CD4-positive, CD25-positive, alpha-beta regulatory T cell (primary cell): Measurements from ENCODE around the gene TMEM17. TPM values are rescaled to one million over a fixed set of nuclear protein-coding genes. Genes with fewer than 3 reads are reported as not detected.

Experiments
- polyA plus RNA-seq, 4 donors: library from polyadenylated mRNA; unstranded; fragments of 300-500 nt; fragmentation: Illumina TruSeq; gene quantifications; one replicate each; pipeline ENCODE4 v1.2.3, GENCODE V29; 2021
- total RNA-seq: library from RNA; stranded (reverse); gene quantifications from one replicate; pipeline ENCODE4 v1.2.3, GENCODE V29; 2022

The TMEM17 gene
- total and polyA plus RNA-seq, 5 donors from 2014 or later = not detected

Other genes with a start within 250 kb of the TMEM17 start
- gene EHBP1, start 199.5 kb upstream of the TMEM17 start, total RNA-seq = 25.6 TPM
- gene EHBP1, start 199.5 kb upstream of the TMEM17 start, polyA plus RNA-seq = 10 to 100 TPM in 2 of 4 donors, 1 to 10 TPM in 2; 8.5 to 17.6 (median 10.0) TPM